GM12864 (cell line): Measurements from ENCODE around the gene XCL1.

Source experiments
- DNase-seq: peaks from one replicate; pipeline ENCODE4 v3.0.0-alpha.2; 2011; ENCODE audit warnings: low read depth
- H3K4me3 ChIP-seq: 2 replicates; pipeline ENCODE4 v1.5.1; 2011; ENCODE audit warnings: mild to moderate bottlenecking, low read depth, low read length, control low read depth
- CTCF ChIP-seq: IDR thresholded peaks from 2 replicates; pipeline ENCODE4 v1.5.1; 2011; ENCODE audit warnings: low read depth, mild to moderate bottlenecking, moderate library complexity, low read length, control low read depth, inconsistent platforms; ENCODE audit errors: missing control alignments

XCL1 gene

GRCh38 chr1:168556647-168557046 lies 19.8 kb upstream of the XCL1 start:
- TF ChIP-seq CTCF = no peak
- no peak for DNase-seq
- H3K4me3 ChIP-seq = no peak overlapping the region

- DNase-seq = no peak
- no peak overlapping the region for H3K4me3 ChIP-seq
- TF ChIP-seq CTCF = no peak
These were observed 16.0 kb upstream of the XCL1 start for GRCh38 chr1:168560370-168560769.

GRCh38 chr1:168561989-168562388 lies 14.4 kb upstream of the XCL1 start:
- H3K4me3 ChIP-seq = no peak overlapping the region
- TF ChIP-seq CTCF = no peak
- DNase-seq = no peak

- DNase-seq = no peak
- no peak for TF ChIP-seq CTCF
- H3K4me3 ChIP-seq = no peak overlapping the region
These were observed 10.6 kb upstream of the XCL1 start for GRCh38 chr1:168565825-168566224.

- no peak overlapping the region for H3K4me3 ChIP-seq
- DNase-seq = no peak
- no peak for TF ChIP-seq CTCF
These were observed 9.4 kb upstream of the XCL1 start for GRCh38 chr1:168567007-168567406.

- no peak for DNase-seq
- TF ChIP-seq CTCF = no peak
- H3K4me3 ChIP-seq = no peak overlapping the region
These were observed 8.8 kb upstream of the XCL1 start for GRCh38 chr1:168567568-168567967.

- H3K4me3 ChIP-seq = no peak overlapping the region
- no peak for TF ChIP-seq CTCF
- DNase-seq = no peak
These were observed 8.1 kb upstream of the XCL1 start for GRCh38 chr1:168568346-168568745.
